Thymus (tissue), 11 donors: ENCODE results near the gene PLCXD1. TPM values are rescaled to one million over a fixed set of nuclear protein-coding genes. Genes with fewer than 3 reads are reported as not detected.
"Not testable (repeated sequence)": the region's sequence is repeated elsewhere in the genome, so short reads cannot be mapped to it uniquely, and the experiment has no call there.

Source experiments
- DNase-seq, 9 donors: peaks; one replicate each; pipeline ENCODE4 v3.0.0-alpha.2; 2013; ENCODE audit warnings: low spot score in 9 of 9, low read depth in 6 of 9, missing footprints in 1 of 9
- H3K27ac ChIP-seq, 2 donors: one replicate each; pipeline ENCODE4 v1.5.1; 2013; ENCODE audit warnings: control low read depth in 1 of 2, low read depth in 1 of 2, low read length in 1 of 2, mild to moderate bottlenecking in 1 of 2, moderate library complexity in 1 of 2
- H3K27me3 ChIP-seq, 2 donors: one replicate each; pipeline ENCODE4 v1.5.1; 2013; ENCODE audit warnings: low read length in 1 of 2; ENCODE audit not compliant: control insufficient read depth in 2 of 2, insufficient read depth in 1 of 2
- H3K36me3 ChIP-seq, 2 donors: one replicate each; pipeline ENCODE4 v1.5.1; 2013; ENCODE audit warnings: low read length in 1 of 2, mild to moderate bottlenecking in 1 of 2, moderate library complexity in 1 of 2; ENCODE audit not compliant: control insufficient read depth in 2 of 2, insufficient read depth in 2 of 2
- H3K4me1 ChIP-seq, 2 donors: one replicate each; pipeline ENCODE4 v1.5.1; 2013; ENCODE audit warnings: low read length in 2 of 2; ENCODE audit not compliant: control insufficient read depth in 2 of 2, insufficient read depth in 2 of 2
- H3K4me3 ChIP-seq, 2 donors: one replicate each; pipeline ENCODE4 v1.5.1; 2013; ENCODE audit warnings: low read length in 2 of 2, control low read depth in 1 of 2, mild to moderate bottlenecking in 1 of 2
- H3K9me3 ChIP-seq, 2 donors: one replicate each; pipeline ENCODE4 v1.5.1; 2013; ENCODE audit warnings: low read length in 1 of 2, mild to moderate bottlenecking in 1 of 2; ENCODE audit not compliant: control insufficient read depth in 2 of 2, insufficient read depth in 1 of 2
- WGBS: extraction: QIAGEN DNeasy Blood & Tissue Kit; methylation state at CpG from one replicate; pipeline ENCODE4 v1.1.7; 2013; 5-methylcytosine and 5-hydroxymethylcytosine counted together
- polyA plus RNA-seq: library from polyadenylated mRNA; stranded (reverse); fragments of 200-250 nt; gene quantifications from one replicate; pipeline ENCODE4 v1.2.3, GENCODE V29; 2013
- total RNA-seq: library from RNA; stranded (reverse); fragments of 120-200 nt; gene quantifications from one replicate; pipeline ENCODE4 v1.2.4, GENCODE V29; 2013
- donor health status: healthy.

PLCXD1 gene
- total and polyA plus RNA-seq, 2 donors: 11.7 to 15.4 TPM

DNA sequence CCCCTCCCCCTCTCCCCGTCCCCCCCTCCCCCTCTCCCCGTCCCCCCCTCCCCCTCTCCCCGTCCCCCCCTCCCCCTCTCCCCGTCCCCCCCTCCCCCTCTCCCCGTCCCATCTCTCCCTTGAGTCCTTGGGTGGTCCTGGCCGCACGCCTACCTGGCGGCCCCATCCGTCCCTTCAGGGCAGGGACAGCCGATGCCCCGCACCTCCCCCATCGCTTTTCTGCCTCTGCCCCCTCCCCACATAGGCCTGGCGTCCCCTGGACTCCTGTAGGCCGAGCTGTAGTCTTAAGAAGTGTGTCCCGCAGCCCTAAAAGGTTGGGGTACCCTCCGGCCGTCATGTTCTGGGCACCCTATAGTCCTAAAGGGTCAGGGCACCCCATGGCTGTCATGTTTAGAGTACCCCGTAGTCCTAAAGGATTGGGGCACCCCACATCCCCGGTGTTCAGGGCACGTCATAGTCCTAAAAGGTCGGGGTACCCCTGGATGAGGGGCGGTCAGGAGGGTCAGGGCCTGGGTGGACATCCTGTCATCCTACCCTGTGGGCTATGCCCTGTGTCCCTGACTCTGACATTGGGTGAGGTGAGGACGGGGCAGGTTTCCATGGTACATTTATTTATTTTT lies 48.2 kb downstream of the PLCXD1 start:
- no peak for DNase-seq
- H3K36me3 ChIP-seq: peaks cover 9 to 20% of the 10 kb centered on the region in 2 donors
- H3K27ac ChIP-seq: no peak overlapping the region
- H3K27me3 ChIP-seq: peaks cover 16 to 23% of the 10 kb centered on the region in 2 donors
- peaks cover 0 to 21% of the 10 kb centered on the region in 2 donors for H3K9me3 ChIP-seq
- no peak overlapping the region for H3K4me3 ChIP-seq
- 87% methylated on average over 17 of the region's 23 CpGs for WGBS
- H3K4me1 ChIP-seq: peaks cover 0 to 5% of the 10 kb centered on the region in 2 donors

DNA sequence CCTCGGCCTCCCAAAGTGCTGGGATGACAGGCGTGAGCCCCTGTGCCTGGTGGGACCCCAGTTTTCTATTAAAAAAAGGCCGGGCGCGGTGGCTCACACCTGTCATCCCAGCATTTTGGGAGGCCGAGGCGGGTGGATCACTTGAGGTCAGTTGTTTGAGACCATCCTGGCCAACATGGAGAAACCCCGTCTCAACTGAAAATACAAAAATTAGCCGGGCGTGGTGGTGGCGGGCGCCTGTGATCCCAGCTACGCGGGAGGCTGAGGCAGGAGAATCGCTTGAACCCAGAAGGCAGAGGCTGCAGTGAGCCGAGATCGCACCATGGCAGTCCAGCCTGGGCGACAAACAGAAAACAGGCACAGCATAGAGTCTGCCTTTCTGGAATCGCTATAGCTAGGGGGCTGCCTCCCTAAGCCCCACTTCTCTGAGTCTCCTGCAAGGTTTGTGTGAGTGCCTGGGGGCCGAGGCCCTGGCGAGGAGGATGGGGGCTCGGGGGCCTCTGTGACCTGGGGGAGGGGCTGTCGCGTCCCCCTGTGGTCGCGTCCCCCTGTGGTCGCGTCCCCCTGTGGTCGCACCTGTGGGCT lies 49.1 kb downstream of the PLCXD1 start:
- 65% methylated on average over 29 of the region's 29 CpGs for WGBS
- not testable (repeated sequence) for H3K4me1 ChIP-seq, DNase-seq, H3K4me3 ChIP-seq, H3K27ac ChIP-seq
- H3K9me3 ChIP-seq: peaks cover 0 to 26% of the 10 kb centered on the region in 2 donors
- peaks cover 16 to 23% of the 10 kb centered on the region in 2 donors for H3K27me3 ChIP-seq
- H3K36me3 ChIP-seq: peaks cover 18 to 29% of the 10 kb centered on the region in 2 donors

DNA sequence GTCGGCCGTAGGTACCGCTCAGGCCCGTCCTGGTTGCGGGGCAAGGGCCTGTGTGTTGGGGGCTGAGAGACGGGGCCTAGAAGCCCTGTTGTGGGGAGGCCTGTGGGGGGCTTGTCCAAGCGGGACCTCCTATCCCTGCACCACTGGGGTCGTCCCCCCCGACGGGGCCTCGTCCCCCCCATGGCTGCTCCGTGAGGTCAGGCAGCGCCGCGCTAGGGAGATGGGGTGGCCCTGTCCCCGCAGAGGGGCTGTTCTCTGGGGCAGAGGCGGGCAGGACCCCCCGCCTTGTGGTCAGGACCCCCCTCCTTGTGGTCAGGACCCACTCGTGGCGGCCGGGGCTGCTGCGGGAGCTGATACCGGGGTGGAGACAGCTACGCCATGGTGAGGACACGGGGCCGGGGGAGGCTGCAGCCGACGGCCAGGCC lies 49.6 kb downstream of the PLCXD1 start:
- H3K4me1 ChIP-seq: peaks cover 0 to 5% of the 10 kb centered on the region in 2 donors
- H3K27ac ChIP-seq: no peak overlapping the region
- no peak overlapping the region for H3K4me3 ChIP-seq
- 12% methylated on average over 28 of the region's 28 CpGs for WGBS
- H3K9me3 ChIP-seq: peaks cover 0 to 28% of the 10 kb centered on the region in 2 donors
- DNase-seq: no peak
- peaks cover 16 to 23% of the 10 kb centered on the region in 2 donors for H3K27me3 ChIP-seq
- H3K36me3 ChIP-seq: peaks cover 23 to 34% of the 10 kb centered on the region in 2 donors

DNA sequence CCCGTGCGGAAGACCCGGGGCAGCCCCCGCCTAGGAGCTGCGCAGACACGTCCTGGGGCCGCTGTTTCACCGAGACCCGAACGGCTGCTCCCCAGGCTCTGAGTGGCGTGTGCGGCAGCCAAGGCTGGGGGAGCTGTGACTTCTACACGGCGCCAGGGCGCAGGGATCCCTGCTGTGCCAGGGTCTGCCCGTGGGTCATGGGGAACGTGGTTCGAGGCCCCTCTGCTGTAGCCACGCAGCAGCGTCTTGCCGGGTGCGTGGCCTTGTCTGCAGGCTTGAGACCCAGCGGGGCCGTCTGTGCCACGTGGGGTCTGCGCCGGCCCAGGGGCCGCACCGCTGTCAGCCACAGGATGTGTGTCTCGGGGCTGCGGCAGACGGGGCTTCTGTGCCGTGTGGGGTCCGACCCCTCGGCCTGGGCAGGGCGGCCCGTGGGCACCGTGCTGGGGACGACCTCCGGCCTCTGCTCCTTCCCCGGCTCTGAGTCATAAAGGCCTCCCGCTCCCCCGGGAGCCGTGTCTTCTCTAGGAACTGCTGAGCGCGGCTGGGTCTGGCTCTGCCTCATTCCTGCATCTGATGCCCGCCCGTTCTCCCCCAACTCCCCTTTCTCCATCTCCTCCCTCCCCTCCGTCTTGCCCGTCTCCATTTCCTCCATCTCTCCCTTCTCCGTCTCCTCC lies 50.1 kb downstream of the PLCXD1 start:
- peaks cover 16 to 23% of the 10 kb centered on the region in 2 donors for H3K27me3 ChIP-seq
- WGBS: 5% methylated on average over 51 of the region's 51 CpGs
- H3K27ac ChIP-seq: no peak overlapping the region
- peaks cover 24 to 39% of the 10 kb centered on the region in 2 donors for H3K36me3 ChIP-seq
- H3K4me1 ChIP-seq: peaks cover 0 to 5% of the 10 kb centered on the region in 2 donors
- H3K4me3 ChIP-seq: no peak overlapping the region
- peaks cover 0 to 31% of the 10 kb centered on the region in 2 donors for H3K9me3 ChIP-seq
- DNase-seq: peak in 2 of 9 donors; percentile 15 to 23

DNA sequence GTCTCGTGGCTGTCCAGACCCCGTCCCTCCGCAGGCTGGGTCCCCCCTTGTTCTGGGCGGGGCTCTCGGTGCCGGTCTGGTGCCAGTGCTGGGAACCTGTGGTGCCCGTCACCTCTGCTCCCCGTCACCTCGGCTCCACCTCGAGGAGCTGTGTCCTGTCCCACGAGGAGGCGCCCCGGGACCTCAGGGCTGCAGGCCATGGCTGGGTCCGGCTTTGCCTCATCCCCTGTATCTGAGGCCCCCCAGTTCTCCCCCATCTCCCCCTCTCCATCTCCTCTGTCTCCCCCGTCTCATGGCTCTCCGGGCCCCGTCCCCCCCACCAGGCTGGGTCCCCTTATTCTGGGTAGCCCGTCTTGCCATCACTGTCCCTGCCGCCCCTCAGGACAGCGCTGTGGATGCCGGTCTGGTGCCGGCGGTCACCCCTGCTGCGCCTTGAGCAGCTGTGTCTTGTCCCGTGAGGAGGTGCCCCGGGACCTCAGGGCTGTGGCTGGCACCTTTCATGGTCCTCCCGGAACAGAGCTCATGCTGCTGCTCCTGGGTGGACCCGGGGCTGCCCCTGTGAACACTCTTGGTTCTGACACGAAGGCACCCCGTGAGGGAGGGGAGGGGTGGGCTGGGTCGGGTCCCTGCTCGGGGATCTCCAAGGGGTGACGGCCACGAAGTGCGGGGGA lies 50.8 kb downstream of the PLCXD1 start:
- no peak overlapping the region for H3K27ac ChIP-seq
- H3K4me3 ChIP-seq: no peak overlapping the region
- peaks cover 0 to 5% of the 10 kb centered on the region in 2 donors for H3K4me1 ChIP-seq
- no peak for DNase-seq
- 71% methylated on average over 34 of the region's 35 CpGs for WGBS
- H3K9me3 ChIP-seq: peaks cover 0 to 31% of the 10 kb centered on the region in 2 donors
- H3K27me3 ChIP-seq: peaks cover 16 to 23% of the 10 kb centered on the region in 2 donors
- H3K36me3 ChIP-seq: peaks cover 29 to 45% of the 10 kb centered on the region in 2 donors

DNA sequence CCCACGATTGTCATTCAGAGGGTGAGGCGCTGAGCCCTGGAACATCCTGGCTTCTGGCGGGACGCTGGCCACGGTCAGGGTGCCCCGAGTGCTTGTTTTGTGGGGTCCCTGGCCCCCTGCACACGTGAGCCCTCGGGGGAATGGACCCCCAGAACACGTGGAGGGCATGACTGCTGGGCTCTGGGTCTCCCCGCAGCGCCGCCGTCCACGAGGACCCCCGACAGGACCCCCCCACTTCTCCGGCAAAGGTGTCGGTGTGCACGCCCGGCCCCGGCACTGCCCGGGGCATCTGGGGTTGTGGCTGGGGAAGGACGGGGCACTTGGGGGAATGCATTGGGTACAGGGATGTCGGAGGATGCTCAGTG lies 51.3 kb downstream of the PLCXD1 start:
- Histone ChIP-seq H3K27me3 (peaks cover 16 to 23% of the 10 kb centered on the region in 2 donors), H3K36me3 (peaks cover 32 to 49% of the 10 kb centered on the region in 2 donors), H3K27ac (no peak overlapping the region), H3K9me3 (peaks cover 0 to 33% of the 10 kb centered on the region in 2 donors), H3K4me3 (no peak overlapping the region), H3K4me1 (peaks cover 0 to 5% of the 10 kb centered on the region in 2 donors)
- 95% methylated on average over 23 of the region's 23 CpGs for WGBS
- DNase-seq: no peak

DNA sequence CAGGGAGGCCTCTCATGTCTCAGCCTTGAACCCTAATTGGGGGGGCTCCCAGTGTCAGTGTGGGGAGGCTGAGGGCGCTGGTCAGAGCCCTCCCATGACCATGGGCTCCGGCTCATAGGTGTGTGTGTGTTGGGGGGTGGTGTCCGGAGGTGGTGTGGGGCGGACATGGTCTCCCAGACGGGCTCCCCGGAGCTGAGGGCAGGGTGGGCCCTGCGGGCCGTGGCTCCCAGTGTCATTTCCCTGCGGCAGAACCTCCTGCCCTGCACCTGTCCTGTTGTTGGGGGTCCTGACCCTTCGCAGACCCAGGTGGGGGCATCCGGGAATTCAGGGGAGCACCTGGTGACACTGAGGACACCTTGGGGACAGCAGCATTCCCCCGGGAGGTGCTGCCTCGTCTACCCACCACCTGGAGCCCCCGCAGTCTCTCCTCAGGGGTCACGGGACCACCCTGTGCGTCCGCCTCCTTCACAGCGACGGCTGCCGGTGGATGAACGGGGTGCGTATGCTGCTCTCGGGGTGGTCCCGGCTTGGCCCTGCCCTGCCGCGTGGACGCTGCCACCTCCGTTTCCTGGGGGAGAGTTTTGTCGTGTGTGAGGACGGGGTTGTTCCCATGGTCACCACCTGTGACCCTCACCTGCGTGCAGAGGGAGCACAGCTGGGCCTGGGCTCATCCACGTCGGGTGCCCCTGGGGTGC lies 51.9 kb downstream of the PLCXD1 start:
- no peak for DNase-seq
- 96% methylated on average over 33 of the region's 33 CpGs for whole genome bisulfite sequencing
- Histone ChIP-seq H3K27me3 (peaks cover 16 to 23% of the 10 kb centered on the region in 2 donors), H3K4me1 (peaks cover 0 to 5% of the 10 kb centered on the region in 2 donors), H3K4me3 (no peak overlapping the region), H3K9me3 (peaks cover 0 to 32% of the 10 kb centered on the region in 2 donors), H3K27ac (no peak overlapping the region), H3K36me3 (peaks cover 38 to 54% of the 10 kb centered on the region in 2 donors)

DNA sequence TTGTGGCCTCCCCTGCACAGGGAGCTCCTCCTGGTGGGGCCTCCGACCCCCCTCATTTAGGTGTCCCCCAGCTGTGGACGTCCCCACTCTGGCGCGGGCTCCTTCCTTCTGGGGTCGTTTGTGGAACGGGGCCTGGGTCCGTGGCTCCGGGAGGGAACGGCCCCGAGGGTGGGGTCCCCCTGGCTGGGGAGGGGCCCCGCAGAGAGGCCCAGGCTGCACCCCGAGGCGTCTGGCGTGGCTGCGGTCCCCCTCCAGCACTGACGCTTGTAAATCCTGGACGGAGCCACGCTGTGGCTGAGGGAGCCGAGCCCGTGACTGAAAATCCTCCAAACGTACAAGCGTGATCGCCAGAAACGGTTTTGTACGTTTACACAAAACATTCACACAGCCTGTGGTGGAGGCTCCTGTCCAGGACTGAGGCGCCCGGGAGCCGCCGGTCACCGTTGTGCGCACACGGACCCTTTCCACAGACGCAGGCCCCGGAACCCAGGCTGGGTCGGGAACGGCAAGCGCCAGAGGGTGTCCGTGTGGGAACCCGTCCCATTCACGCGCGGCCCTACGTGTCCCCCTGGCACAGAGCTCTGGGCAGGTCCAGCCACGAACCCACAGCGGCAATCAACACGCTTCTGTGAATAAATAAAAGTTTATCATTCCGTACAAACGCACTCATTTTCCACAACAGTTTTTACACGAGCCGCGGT lies 52.6 kb downstream of the PLCXD1 start:
- Histone ChIP-seq H3K4me1 (peaks cover 0 to 5% of the 10 kb centered on the region in 2 donors), H3K27ac (no peak overlapping the region), H3K4me3 (no peak overlapping the region), H3K27me3 (peaks cover 16 to 23% of the 10 kb centered on the region in 2 donors), H3K9me3 (peaks cover under 1 to 38% of the 10 kb centered on the region in 2 donors), H3K36me3 (peaks cover 42 to 61% of the 10 kb centered on the region in 2 donors)
- no peak for DNase-seq
- WGBS: 95% methylated on average over 51 of the region's 51 CpGs
